IMR-90 (cell line): ENCODE data around the gene KRCC1. TPM values are rescaled to one million over a fixed set of nuclear protein-coding genes. Genes with fewer than 3 reads are reported as not detected.
A peak's percentile ranks its signal among the peaks of the same experiment; 100 is the strongest.

ENCODE experiments used
- ATAC-seq: fragments of 200-7000 bp; cut with Tn5 transposase; 2 replicates; pipeline ENCODE4 v1.9.1; 2020; ENCODE audit warnings: low read depth, mild to moderate bottlenecking, moderate library complexity
- BruUV-seq: library from RNA; stranded (reverse); fragments of 400-500 nt; replicated peaks from 2 replicates; lab custom pipeline; 2021; lab: Mats Ljungman, UMichigan
- CTCF ChIA-PET: fragments of 300-600 bp; formaldehyde crosslinking; extraction: SDS; loops from one replicate; lab custom pipeline; 2021; ENCODE audit warnings: antibody characterized with exemption; lab: Yijun Ruan, JAX
- POLR2A ChIA-PET: fragments of 300-600 bp; sonication (Branson Sonifier 250); formaldehyde crosslinking; loops from one replicate; lab custom pipeline; 2022; ENCODE audit warnings: antibody characterized with exemption; ENCODE audit not compliant: unreplicated experiment; lab: Charles Lee
- DNase-seq: peaks from one replicate; pipeline ENCODE4 v3.0.0; 2013
- H2AFZ ChIP-seq: replicated peaks from 2 replicates; pipeline ENCODE3; 2013; ENCODE audit warnings: low read length, mild to moderate bottlenecking; ENCODE audit not compliant: poor library complexity
- H2AK5ac ChIP-seq: 2 replicates; pipeline ENCODE4 v1.6.1; 2013; ENCODE audit warnings: low read depth, low read length, inconsistent platforms
- H2AK9ac ChIP-seq: replicated peaks from 2 replicates; pipeline ENCODE3; 2013; ENCODE audit warnings: mild to moderate bottlenecking, low read depth, low read length, moderate library complexity; ENCODE audit not compliant: poor library complexity
- H2BK120ac ChIP-seq: 2 replicates; pipeline ENCODE4 v1.6.1; 2013; ENCODE audit warnings: low read depth, low read length, inconsistent platforms
- H2BK15ac ChIP-seq: 3 replicates; pipeline ENCODE4 v1.6.1; 2013; ENCODE audit warnings: low read depth, low read length, inconsistent platforms
- H2BK20ac ChIP-seq: 2 replicates; pipeline ENCODE4 v1.6.1; 2013; ENCODE audit warnings: low read depth, mild to moderate bottlenecking, inconsistent platforms, low read length, moderate library complexity
- H2BK5ac ChIP-seq: 2 replicates; pipeline ENCODE4 v1.6.1; 2013; ENCODE audit warnings: mild to moderate bottlenecking, low read depth, low read length, inconsistent platforms; ENCODE audit not compliant: poor library complexity, severe bottlenecking
- H3K14ac ChIP-seq: replicated peaks from 2 replicates; pipeline ENCODE4 v1.6.1; 2013; ENCODE audit warnings: low read depth, low read length, inconsistent platforms
- H3K18ac ChIP-seq: 2 replicates; pipeline ENCODE4 v1.6.1; 2013; ENCODE audit warnings: low read depth, low read length, control low read depth
- H3K23ac ChIP-seq: 2 replicates; pipeline ENCODE4 v1.6.1; 2013; ENCODE audit warnings: low read depth, low read length, inconsistent platforms
- H3K27ac ChIP-seq: 2 replicates; pipeline ENCODE4 v1.5.1; 2013; ENCODE audit warnings: mild to moderate bottlenecking, control low read depth, low read length; ENCODE audit not compliant: insufficient read depth
- H3K27me3 ChIP-seq: 2 replicates; pipeline ENCODE4 v1.6.1; 2013; ENCODE audit warnings: low read length; ENCODE audit not compliant: control insufficient read depth, insufficient read depth
- H3K36me3 ChIP-seq: 2 replicates; pipeline ENCODE4 v1.6.1; 2013; ENCODE audit warnings: low read length, mixed read lengths; ENCODE audit not compliant: control insufficient read depth, insufficient read depth
- H3K4ac ChIP-seq: 2 replicates; pipeline ENCODE4 v1.6.1; 2013; ENCODE audit warnings: low read depth, low read length, inconsistent platforms
- H3K4me1 ChIP-seq: 2 replicates; pipeline ENCODE4 v1.6.1; 2013; ENCODE audit warnings: low read length, mixed read lengths; ENCODE audit not compliant: control insufficient read depth, insufficient read depth
- H3K4me2 ChIP-seq: 2 replicates; pipeline ENCODE4 v1.6.1; 2013; ENCODE audit warnings: low read depth, mild to moderate bottlenecking, control low read depth, low read length, moderate library complexity
- H3K4me3 ChIP-seq: 2 replicates; pipeline ENCODE4 v1.5.1; 2013; ENCODE audit warnings: low read depth, mild to moderate bottlenecking, control low read depth, low read length, moderate library complexity; ENCODE audit not compliant: insufficient read depth
- H3K56ac ChIP-seq: 2 replicates; pipeline ENCODE4 v1.6.1; 2013; ENCODE audit warnings: low read length, inconsistent platforms; ENCODE audit not compliant: insufficient read depth; ENCODE audit errors: extremely low read depth
- H3K79me1 ChIP-seq, 2 experiments: 2 replicates each; pipeline ENCODE4 v1.6.1; 2013; ENCODE audit warnings: low read length in 2 of 2, inconsistent platforms in 1 of 2, low read depth in 1 of 2
- H3K9ac ChIP-seq: 2 replicates; pipeline ENCODE4 v1.6.1; 2013; ENCODE audit warnings: low read depth, low read length, control low read depth
- H3K9me1 ChIP-seq: 2 replicates; pipeline ENCODE4 v1.6.1; 2013; ENCODE audit warnings: low read length, inconsistent platforms; ENCODE audit not compliant: insufficient read depth
- H3K9me3 ChIP-seq: 2 replicates; pipeline ENCODE4 v1.6.1; 2013; ENCODE audit warnings: low read length; ENCODE audit not compliant: control insufficient read depth, insufficient read depth
- H4K20me1 ChIP-seq: 2 replicates; pipeline ENCODE4 v1.6.1; 2013; ENCODE audit warnings: low read length, inconsistent platforms; ENCODE audit not compliant: insufficient read depth
- H4K5ac ChIP-seq: 2 replicates; pipeline ENCODE4 v1.6.1; 2013; ENCODE audit warnings: mild to moderate bottlenecking, low read depth, low read length, control low read depth
- H4K8ac ChIP-seq, 2 experiments: 2 replicates each; pipeline ENCODE4 v1.6.1; 2013; ENCODE audit warnings: low read depth in 2 of 2, low read length in 2 of 2, control low read depth in 1 of 2, inconsistent platforms in 1 of 2
- H4K91ac ChIP-seq: 2 replicates; pipeline ENCODE4 v1.6.1; 2013; ENCODE audit warnings: low read depth, low read length, inconsistent platforms; ENCODE audit not compliant: insufficient read depth
- CEBPB ChIP-seq: IDR thresholded peaks from 2 replicates; pipeline ENCODE4 v1.6.1; 2012; ENCODE audit warnings: low read depth, low read length, improper control_type of control experiment
- MAZ ChIP-seq: IDR thresholded peaks from 2 replicates; pipeline ENCODE4 v1.6.1; 2012; ENCODE audit warnings: low read depth, mild to moderate bottlenecking, low read length, improper control_type of control experiment, moderate library complexity, borderline replicate concordance
- SMC3 ChIP-seq: fragments of 150-350 bp; IDR thresholded peaks from 2 replicates; pipeline ENCODE4 v1.6.1; 2016; ENCODE audit warnings: low read depth, mild to moderate bottlenecking, antibody characterized with exemption, low read length, moderate library complexity
- WGBS, 2 experiments: methylation state at CpG; one replicate each; pipeline versions ENCODE4 v1.1.5 to v1.1.7; 2013; ENCODE audit warnings: missing lambda C conversion rate in 2 of 2; ENCODE audit not compliant: insufficient read length in 1 of 2; ENCODE audit errors: extremely low coverage in 2 of 2; 5-methylcytosine and 5-hydroxymethylcytosine counted together
- dilution Hi-C: fragments of 300-500 bp; cut with HindIII; formaldehyde crosslinking; loops from one replicate; pipeline ENCODE4 v1.14.3; 2018; ENCODE audit warnings: low sequenced_read_pairs; ENCODE audit not compliant: unreplicated experiment
- in situ Hi-C: fragments of 300-500 bp; cut with MboI; formaldehyde crosslinking; loops from 3 replicates; pipeline ENCODE4 v1.14.3; 2019; ENCODE audit warnings: low sequenced_read_pairs, inconsistent platforms, mixed read lengths
- intact Hi-C: fragments of 100-400 bp; cut with micrococcal nuclease; formaldehyde crosslinking; loops from 2 replicates; pipeline ENCODE4 v1.10.0; 2022
- polyA plus RNA-seq, 3 experiments: library from polyadenylated mRNA; depleted of rRNA; stranded (reverse); fragments of >200 nt; gene quantifications; 2 replicates each; pipeline ENCODE4 v1.2.3, GENCODE V29; 2012; ENCODE audit warnings: low replicate concordance in 1 of 3
- total RNA-seq: library from RNA; depleted of rRNA; stranded (reverse); fragments of >200 nt; gene quantifications from 2 replicates; pipeline ENCODE4 v1.2.3, GENCODE V29; 2012

KRCC1 gene
- total and polyA plus RNA-seq, 2 of the 4 experiments (the other 2 are of a cell fraction), result 14.3 to 16.5 TPM

DNA sequence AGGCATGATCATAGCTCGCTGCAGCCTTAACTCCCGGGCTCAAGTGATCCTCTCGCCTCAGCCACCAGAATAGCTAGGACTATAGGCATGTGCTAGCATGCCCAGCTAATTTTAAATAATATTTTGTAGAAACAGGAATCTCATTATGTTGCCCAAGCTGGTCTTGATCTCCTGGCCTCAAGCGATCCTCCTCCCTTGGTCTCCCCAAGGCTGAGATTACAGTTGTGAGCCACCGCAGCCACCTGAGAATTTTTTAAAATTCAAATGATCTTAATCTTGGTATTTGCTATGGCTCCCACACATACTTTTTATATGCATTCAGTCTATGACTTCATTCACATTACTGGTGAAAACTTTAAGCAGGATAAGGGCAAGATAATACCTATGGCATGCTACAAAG, 13.1 kb downstream of the KRCC1 start:
- no peak overlapping the region for H3K4ac ChIP-seq
- no peak overlapping the region for H2BK15ac ChIP-seq
- H3K23ac ChIP-seq, result no peak overlapping the region
- H4K91ac ChIP-seq, result no peak overlapping the region
- no peak overlapping the region for H2BK20ac ChIP-seq
- no peak overlapping the region for H3K56ac ChIP-seq
- peaks cover 6% of the 10 kb centered on the region for H3K36me3 ChIP-seq
- H3K18ac ChIP-seq, result no peak overlapping the region
- no peak overlapping the region for H3K27ac ChIP-seq
- intact Hi-C loops, result no loop called here
- no peak overlapping the region for H2BK120ac ChIP-seq
- H3K9ac ChIP-seq, result no peak overlapping the region
- no TSS peak for BruUV-seq
- whole genome bisulfite sequencing, 2 experiments, result no CpG with 5 or more reads among the region's 5 CpGs
- no peak overlapping the region for H3K14ac ChIP-seq
- no peaks in the 10 kb centered on the region for H3K9me3 ChIP-seq
- DNase-seq, result no peak
- no peaks in the 10 kb centered on the region for H3K27me3 ChIP-seq
- ChIA-PET POLR2A (interaction anchor here (0.6 kb wide), 1 partner anchor 61 kb away, joined by 3 read pairs; no protein-coding TSS in a partner anchor), CTCF (no interaction called here)
- H2AK5ac ChIP-seq, result peak overlapping the region; percentile 13; the same call in 1 of the 2 replicates
- no peak overlapping the region for H4K5ac ChIP-seq
- peaks cover 17% of the 10 kb centered on the region; the same call in 1 of the 2 replicates for H4K20me1 ChIP-seq
- 0 out of 2 replicates have a peak, but pooled peaks cover 1% of the 10 kb centered on the region for H3K9me1 ChIP-seq
- H3K4me2 ChIP-seq, result no peak overlapping the region
- dilution Hi-C loops, result no loop called here
- no peak for ATAC-seq
- H2BK5ac ChIP-seq, result peak overlapping the region; percentile 44
- H4K8ac ChIP-seq, result no peak overlapping the region
- H3K4me1 ChIP-seq, result peaks cover 2% of the 10 kb centered on the region; the same call in 1 of the 2 replicates
- no peak overlapping the region for H3K4me3 ChIP-seq
- no peak overlapping the region for H2AFZ ChIP-seq
- peaks cover 23 to 47% of the 10 kb centered on the region in 2 experiments for H3K79me1 ChIP-seq
- H2AK9ac ChIP-seq, result no peak overlapping the region
- in situ Hi-C loops, result no loop called here
- TF ChIP-seq MAZ (no peak), CEBPB (no peak), SMC3 (no peak)
